Kidney (tissue), 14 donors: ENCODE measurements around the gene GSK3A. TPM values are rescaled to one million over a fixed set of nuclear protein-coding genes. Genes with fewer than 3 reads are reported as not detected.

ENCODE experiments used
- DNase-seq, 5 donors: peaks; one replicate each; pipeline ENCODE4 v3.0.0-alpha.2; 2013 to 2020
- FAIRE-seq: peaks from 2 replicates; lab custom pipeline; 2012; peaks lifted over from hg19 to GRCh38; lab: Jason Lieb, UNC
- H3K27ac ChIP-seq, 2 donors: one replicate each; pipeline ENCODE4 v1.7.0; 2013; ENCODE audit warnings: low read depth in 2 of 2, low read length in 2 of 2, inconsistent platforms in 1 of 2
- H3K27me3 ChIP-seq: one replicate; pipeline ENCODE4 v1.7.1; 2013; ENCODE audit warnings: low read length, inconsistent platforms; ENCODE audit not compliant: control insufficient read depth, insufficient read depth
- H3K36me3 ChIP-seq, 3 donors: one replicate each; pipeline versions ENCODE4 v1.7.0 to v1.7.1; 2013; ENCODE audit warnings: low read length in 3 of 3, control low read depth in 1 of 3, inconsistent platforms in 1 of 3; ENCODE audit not compliant: insufficient read depth in 3 of 3, control insufficient read depth in 2 of 3
- H3K4me1 ChIP-seq, 3 donors: one replicate each; pipeline versions ENCODE4 v1.7.0 to v1.7.1; 2013; ENCODE audit warnings: low read length in 3 of 3, inconsistent platforms in 1 of 3, low read depth in 1 of 3; ENCODE audit not compliant: control insufficient read depth in 2 of 3, insufficient read depth in 2 of 3
- H3K4me3 ChIP-seq, 3 donors: one replicate each; pipeline versions ENCODE4 v1.7.0 to v1.8.1; 2013; ENCODE audit warnings: low read length in 3 of 3, control low read depth in 1 of 3, inconsistent platforms in 1 of 3
- H3K9ac ChIP-seq, 3 donors: one replicate each; pipeline versions ENCODE4 v1.7.0 to v1.7.1; 2013; ENCODE audit warnings: low read length in 3 of 3, control low read depth in 1 of 3, inconsistent platforms in 1 of 3
- H3K9me3 ChIP-seq, 3 donors: one replicate each; pipeline versions ENCODE4 v1.7.0 to v1.7.1; 2013; ENCODE audit warnings: low read length in 3 of 3, control low read depth in 1 of 3, inconsistent platforms in 1 of 3; ENCODE audit not compliant: control insufficient read depth in 2 of 3, insufficient read depth in 1 of 3
- intact Hi-C: fragments of 100-400 bp; cut with DNase I; formaldehyde crosslinking; loops from one replicate; pipeline ENCODE4 v1.11.1; 2022
- polyA plus RNA-seq: library from polyadenylated mRNA; stranded (reverse); fragments of 350-450 nt; fragmentation: Illumina TruSeq; extraction: RNeasy Lipid Tissue Mini Kit (QIAGEN cat#74804); gene quantifications from one replicate; pipeline ENCODE4 v1.2.3, GENCODE V29; 2014; ENCODE audit warnings: low read depth, low replicate concordance; ENCODE audit not compliant: insufficient read depth
- total RNA-seq: library from RNA; stranded (reverse); fragmentation: NEBNext Ultra II Directional; extraction: Animal tissue kit (Norgen Biotek cat#: 25700); gene quantifications from one replicate; pipeline ENCODE4 v1.2.1, GENCODE V29; 2021
- TF ChIP-seq, protein P1 (sequence below): IDR thresholded peaks from 3 replicates; pipeline ENCODE4 v1.5.1; 2012; ENCODE audit warnings: mild to moderate bottlenecking, moderate library complexity, borderline replicate concordance; ENCODE audit not compliant: insufficient read depth; ENCODE audit errors: extremely low read depth
- donor health status: control.
- donor health status: control.
- donor health status: control.
- donor health status: control.
- donor health status: control.
- donor health status: DM: yes; HTN: yes; CAD: no.
- donor health status: Normal renal cell carcinoma (clear cell type).

GSK3A gene
- total and polyA plus RNA-seq, 2 donors from 2014 or later: 39.2 to 57.3 TPM

DNA sequence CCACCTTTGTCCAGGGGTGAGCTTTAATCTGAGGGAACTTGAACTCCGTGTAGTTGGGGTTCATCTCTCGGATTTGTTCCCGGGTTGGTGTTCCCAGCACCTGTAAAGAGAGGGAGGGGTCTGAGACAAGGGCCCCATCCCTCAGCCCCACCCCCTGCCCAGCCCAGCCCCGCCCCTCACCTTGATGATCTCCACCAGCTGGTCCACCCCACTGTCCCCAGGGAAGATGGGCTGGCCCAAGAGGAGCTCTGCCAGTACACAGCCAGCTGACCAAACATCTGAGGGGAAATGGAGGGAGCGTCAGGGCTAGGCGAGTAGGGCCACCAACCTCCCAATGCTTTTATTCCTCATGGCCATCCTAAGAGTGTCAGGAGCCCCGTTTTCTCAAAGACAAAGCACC is 9.3 kb downstream of the GSK3A start:
- Histone ChIP-seq H3K36me3 (peaks cover 0 to 38% (median 32%) of the 10 kb centered on the region in 3 donors), H3K4me3 (no peak overlapping the region), H3K9ac (peak overlapping the region in 1 of 3 donors; percentile 3), H3K9me3 (no peaks in the 10 kb centered on the region), H3K27me3 (no peaks in the 10 kb centered on the region), H3K27ac (peak overlapping the region; percentile 32 to 40), H3K4me1 (peaks cover 0 to 5% (median 0%) of the 10 kb centered on the region in 3 donors)
- FAIRE-seq (no peak), DNase-seq (no peak)
- TF ChIP-seq, protein P1, sequence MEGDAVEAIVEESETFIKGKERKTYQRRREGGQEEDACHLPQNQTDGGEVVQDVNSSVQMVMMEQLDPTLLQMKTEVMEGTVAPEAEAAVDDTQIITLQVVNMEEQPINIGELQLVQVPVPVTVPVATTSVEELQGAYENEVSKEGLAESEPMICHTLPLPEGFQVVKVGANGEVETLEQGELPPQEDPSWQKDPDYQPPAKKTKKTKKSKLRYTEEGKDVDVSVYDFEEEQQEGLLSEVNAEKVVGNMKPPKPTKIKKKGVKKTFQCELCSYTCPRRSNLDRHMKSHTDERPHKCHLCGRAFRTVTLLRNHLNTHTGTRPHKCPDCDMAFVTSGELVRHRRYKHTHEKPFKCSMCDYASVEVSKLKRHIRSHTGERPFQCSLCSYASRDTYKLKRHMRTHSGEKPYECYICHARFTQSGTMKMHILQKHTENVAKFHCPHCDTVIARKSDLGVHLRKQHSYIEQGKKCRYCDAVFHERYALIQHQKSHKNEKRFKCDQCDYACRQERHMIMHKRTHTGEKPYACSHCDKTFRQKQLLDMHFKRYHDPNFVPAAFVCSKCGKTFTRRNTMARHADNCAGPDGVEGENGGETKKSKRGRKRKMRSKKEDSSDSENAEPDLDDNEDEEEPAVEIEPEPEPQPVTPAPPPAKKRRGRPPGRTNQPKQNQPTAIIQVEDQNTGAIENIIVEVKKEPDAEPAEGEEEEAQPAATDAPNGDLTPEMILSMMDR: no peak
- intact Hi-C loops: no loop called here

GRCh38 chr19:42232435-42232834 is 10.0 kb downstream of the GSK3A start:
- Histone ChIP-seq H3K9me3 (no peaks in the 10 kb centered on the region), H3K36me3 (peaks cover 0 to 38% (median 32%) of the 10 kb centered on the region in 3 donors), H3K4me3 (no peak overlapping the region), H3K4me1 (peaks cover 0 to 5% (median 0%) of the 10 kb centered on the region in 3 donors), H3K27ac (no peak overlapping the region), H3K9ac (no peak overlapping the region), H3K27me3 (no peaks in the 10 kb centered on the region)
- TF ChIP-seq, protein P1: no peak
- no peak for DNase-seq
- intact Hi-C loops: no loop called here
- no peak for FAIRE-seq

GRCh38 chr19:42230571-42230970 is 11.8 kb downstream of the GSK3A start:
- Histone ChIP-seq H3K9ac (no peak overlapping the region), H3K9me3 (no peaks in the 10 kb centered on the region), H3K36me3 (peaks cover 0 to 47% (median 37%) of the 10 kb centered on the region in 3 donors), H3K4me3 (no peak overlapping the region), H3K27me3 (no peaks in the 10 kb centered on the region), H3K4me1 (peaks cover 0 to 5% (median 0%) of the 10 kb centered on the region in 3 donors), H3K27ac (no peak overlapping the region)
- no peak for DNase-seq
- intact Hi-C loops: no loop called here
- TF ChIP-seq, protein P1: no peak
- no peak for FAIRE-seq
